Neural progenitor cell (in vitro differentiated cells): ENCODE measurements around the gene MKX. TPM values are rescaled to one million over a fixed set of nuclear protein-coding genes. Genes with fewer than 3 reads are reported as not detected.

Experiments used
- DNase-seq: peaks from one replicate; pipeline ENCODE4 v3.0.0-alpha.2; 2016; ENCODE audit warnings: low spot score
- H2AFZ ChIP-seq: fragments of 200-600 bp; sonication (generic); replicated peaks from 2 replicates; pipeline ENCODE4 v1.6.1; 2016; ENCODE audit warnings: antibody characterized with exemption
- H3F3A ChIP-seq: fragments of 200-600 bp; sonication (generic); 2 replicates; pipeline ENCODE4 v1.6.1; 2016; ENCODE audit warnings: antibody characterized with exemption, low read depth
- H3K27ac ChIP-seq: fragments of 200-600 bp; sonication (generic); 2 replicates; pipeline ENCODE4 v1.5.1; 2016; ENCODE audit warnings: mild to moderate bottlenecking
- H3K27me3 ChIP-seq: fragments of 200-600 bp; sonication (generic); 2 replicates; pipeline ENCODE4 v1.6.1; 2016; ENCODE audit warnings: mild to moderate bottlenecking, moderate library complexity
- H3K36me3 ChIP-seq: fragments of 200-600 bp; sonication (generic); 2 replicates; pipeline ENCODE4 v1.5.1; 2016
- H3K4me1 ChIP-seq: fragments of 200-600 bp; sonication (generic); 2 replicates; pipeline ENCODE4 v1.6.1; 2016; ENCODE audit warnings: mixed run types
- H3K4me2 ChIP-seq: fragments of 200-600 bp; sonication (generic); 2 replicates; pipeline ENCODE4 v1.6.1; 2016
- H3K4me3 ChIP-seq: fragments of 200-600 bp; sonication (generic); 2 replicates; pipeline ENCODE4 v1.5.1; 2016
- H3K79me2 ChIP-seq: fragments of 200-600 bp; sonication (generic); 2 replicates; pipeline ENCODE4 v1.6.1; 2016; ENCODE audit warnings: low read depth
- H3K9ac ChIP-seq: fragments of 200-600 bp; sonication (generic); 2 replicates; pipeline ENCODE4 v1.6.1; 2016
- H3K9me3 ChIP-seq: fragments of 200-600 bp; sonication (generic); 2 replicates; pipeline ENCODE4 v1.5.1; 2016; ENCODE audit warnings: low read depth
- H4K20me1 ChIP-seq: fragments of 200-600 bp; sonication (generic); 2 replicates; pipeline ENCODE4 v1.6.1; 2016; ENCODE audit warnings: low read depth
- H3K27ac Mint-ChIP-seq: 3 replicates; pipeline ENCODE4 v1.8.0; 2021; ENCODE audit warnings: mixed read lengths
- H3K27me3 Mint-ChIP-seq: 2 replicates; pipeline ENCODE4 v1.8.0; 2022; ENCODE audit warnings: low read depth, mild to moderate bottlenecking, inconsistent platforms, moderate library complexity, mixed read lengths; ENCODE audit not compliant: insufficient read depth
- H3K36me3 Mint-ChIP-seq: 3 replicates; pipeline ENCODE4 v1.8.0; 2021; ENCODE audit warnings: mixed read lengths
- H3K4me1 Mint-ChIP-seq: 3 replicates; pipeline ENCODE4 v1.8.0; 2021; ENCODE audit warnings: mixed read lengths
- H3K4me3 Mint-ChIP-seq: 3 replicates; pipeline ENCODE4 v1.8.0; 2021; ENCODE audit warnings: mild to moderate bottlenecking, moderate library complexity, mixed read lengths
- H3K9me3 Mint-ChIP-seq: 3 replicates; pipeline ENCODE4 v1.8.0; 2020; ENCODE audit warnings: mixed read lengths
- EZH2 ChIP-seq: fragments of 200-600 bp; sonication (generic); IDR thresholded peaks from 2 replicates; pipeline ENCODE4 v1.6.1; 2017; ENCODE audit warnings: antibody characterized with exemption, mild to moderate bottlenecking, moderate library complexity
- EZH2phosphoT487 ChIP-seq: fragments of 200-600 bp; sonication (generic); IDR thresholded peaks from 2 replicates; pipeline ENCODE4 v1.6.1; 2017; ENCODE audit warnings: antibody characterized with exemption
- total RNA-seq: library from RNA; depleted of rRNA; stranded (reverse); fragments of >200 nt; gene quantifications from 2 replicates; pipeline ENCODE4 v1.2.3, GENCODE V29; 2015; ENCODE audit warnings: low replicate concordance
- TF ChIP-seq, protein P1 (sequence below): fragments of 200-600 bp; sonication (generic); IDR thresholded peaks from 2 replicates; pipeline ENCODE4 v1.5.1; 2017; ENCODE audit warnings: antibody characterized with exemption, mild to moderate bottlenecking

The MKX gene
- total RNA-seq, 1 donor from 2014 or later, result not detected

DNA sequence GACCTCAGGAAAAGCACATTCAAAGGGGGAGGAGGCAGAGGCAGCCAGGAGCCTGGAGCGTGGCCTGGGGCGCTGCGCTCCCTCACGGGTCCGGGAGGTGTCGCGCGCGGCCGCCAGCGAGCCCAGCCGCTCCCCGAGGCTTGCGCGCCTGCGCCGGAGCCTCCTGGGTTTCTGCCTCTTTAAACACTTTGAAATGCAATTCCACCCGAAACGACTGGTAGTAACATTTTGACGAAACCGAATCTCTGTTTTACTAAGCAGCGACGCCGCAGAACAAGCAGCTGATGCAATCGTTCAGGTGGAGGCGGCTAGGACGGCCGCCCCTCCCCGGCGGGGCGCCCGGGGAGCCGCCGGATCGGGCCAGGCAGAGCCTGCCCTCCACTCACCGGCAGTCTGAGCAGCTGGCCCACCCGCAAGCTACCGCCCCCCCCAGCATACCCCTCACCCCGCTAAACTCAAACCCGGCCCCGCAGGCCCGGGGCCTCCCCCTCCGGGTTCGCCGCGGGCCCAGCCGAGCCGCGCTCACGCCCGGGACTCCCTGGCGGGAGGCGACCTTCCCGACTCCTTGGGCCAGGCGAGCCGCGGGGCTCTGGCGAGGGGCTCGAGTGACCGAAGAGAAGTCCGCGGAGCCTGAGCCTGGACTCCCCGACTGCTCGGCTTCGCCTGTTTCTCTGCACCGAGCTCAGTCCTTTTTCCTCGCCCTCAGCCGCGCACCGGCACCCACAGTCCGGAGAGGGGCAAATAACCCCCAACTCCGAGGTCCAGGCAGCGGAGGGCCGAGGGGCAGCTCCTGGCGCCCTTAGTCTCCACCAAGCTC, 3.2 kb downstream of the MKX start:
- no peak overlapping the region for H3K27ac ChIP-seq
- H3K4me2 ChIP-seq, result peak overlapping the region; percentile 90
- no peaks in the 10 kb centered on the region for H3K36me3 Mint-ChIP-seq
- peaks cover 100% of the 10 kb centered on the region for H3K27me3 ChIP-seq
- H3K4me3 ChIP-seq, result peak overlapping the region; percentile 79
- DNase-seq, result peak; percentile 92
- peaks cover 26% of the 10 kb centered on the region for H3K4me1 Mint-ChIP-seq
- H3K9me3 ChIP-seq, result no peaks in the 10 kb centered on the region
- no peaks in the 10 kb centered on the region for H3K79me2 ChIP-seq
- no peak overlapping the region for H3K27ac Mint-ChIP-seq
- no peak overlapping the region for H3K9ac ChIP-seq
- H3F3A ChIP-seq, result peaks cover 16% of the 10 kb centered on the region
- peak overlapping the region; percentile 97 for H2AFZ ChIP-seq
- H3K4me1 ChIP-seq, result peaks cover 30% of the 10 kb centered on the region
- peaks cover 2% of the 10 kb centered on the region for H3K9me3 Mint-ChIP-seq
- H3K4me3 Mint-ChIP-seq, result peak overlapping the region; percentile 87
- peaks cover 45% of the 10 kb centered on the region for H4K20me1 ChIP-seq
- no peak for TF ChIP-seq EZH2
- TF ChIP-seq, protein P1, sequence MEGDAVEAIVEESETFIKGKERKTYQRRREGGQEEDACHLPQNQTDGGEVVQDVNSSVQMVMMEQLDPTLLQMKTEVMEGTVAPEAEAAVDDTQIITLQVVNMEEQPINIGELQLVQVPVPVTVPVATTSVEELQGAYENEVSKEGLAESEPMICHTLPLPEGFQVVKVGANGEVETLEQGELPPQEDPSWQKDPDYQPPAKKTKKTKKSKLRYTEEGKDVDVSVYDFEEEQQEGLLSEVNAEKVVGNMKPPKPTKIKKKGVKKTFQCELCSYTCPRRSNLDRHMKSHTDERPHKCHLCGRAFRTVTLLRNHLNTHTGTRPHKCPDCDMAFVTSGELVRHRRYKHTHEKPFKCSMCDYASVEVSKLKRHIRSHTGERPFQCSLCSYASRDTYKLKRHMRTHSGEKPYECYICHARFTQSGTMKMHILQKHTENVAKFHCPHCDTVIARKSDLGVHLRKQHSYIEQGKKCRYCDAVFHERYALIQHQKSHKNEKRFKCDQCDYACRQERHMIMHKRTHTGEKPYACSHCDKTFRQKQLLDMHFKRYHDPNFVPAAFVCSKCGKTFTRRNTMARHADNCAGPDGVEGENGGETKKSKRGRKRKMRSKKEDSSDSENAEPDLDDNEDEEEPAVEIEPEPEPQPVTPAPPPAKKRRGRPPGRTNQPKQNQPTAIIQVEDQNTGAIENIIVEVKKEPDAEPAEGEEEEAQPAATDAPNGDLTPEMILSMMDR, result peak; percentile 70
- H3K27me3 Mint-ChIP-seq, result peaks cover 46% of the 10 kb centered on the region
- H3K36me3 ChIP-seq, result no peaks in the 10 kb centered on the region

DNA sequence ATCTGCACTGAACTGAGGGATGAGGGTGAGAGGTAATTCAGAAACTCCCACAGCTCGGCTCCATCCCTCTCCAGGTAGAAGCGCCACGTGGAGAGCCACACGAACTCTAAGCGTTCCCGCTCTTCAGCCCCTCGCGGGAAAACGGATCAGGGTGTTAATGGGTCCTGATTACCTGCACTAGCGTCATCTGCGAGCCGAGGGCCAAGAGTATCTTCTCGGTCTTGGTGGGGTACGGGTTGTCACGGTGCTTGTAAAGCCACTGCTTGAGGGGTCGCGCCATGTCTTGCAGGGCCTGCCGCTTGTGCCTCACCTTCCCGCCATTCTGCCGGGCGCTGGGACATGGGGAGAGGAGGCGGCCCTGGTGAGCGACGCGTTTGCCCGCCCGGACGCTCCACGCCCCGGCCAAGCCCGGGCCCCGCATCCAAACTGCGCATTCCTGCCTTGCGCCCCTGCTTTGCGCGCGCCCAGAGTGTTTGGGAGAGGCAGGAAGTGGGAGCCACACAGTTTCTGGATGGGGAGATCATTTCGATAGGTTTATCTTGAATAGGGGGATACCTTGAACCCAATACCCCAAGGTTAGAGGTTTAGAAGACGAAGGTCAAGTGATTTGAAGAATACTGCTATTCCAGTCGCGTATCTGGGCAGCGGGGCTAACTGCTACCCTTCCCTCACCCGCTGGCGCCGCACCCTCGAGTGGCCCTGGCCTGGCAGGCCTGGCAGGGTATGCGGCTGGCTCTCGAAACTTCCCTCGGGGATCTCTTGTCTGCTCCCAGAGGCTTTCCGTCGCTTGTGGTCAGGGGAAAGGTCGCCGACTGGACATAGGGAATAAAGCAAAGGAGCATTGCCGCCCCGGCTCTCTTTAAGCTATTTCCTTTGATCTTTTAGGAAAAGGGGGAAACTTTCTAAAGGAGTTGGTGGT, 4.2 kb downstream of the MKX start:
- Histone ChIP-seq H3K36me3 (no peaks in the 10 kb centered on the region), H3F3A (peaks cover 14% of the 10 kb centered on the region), H3K9ac (no peak overlapping the region), H2AFZ (peak overlapping the region; percentile 91), H3K9me3 (no peaks in the 10 kb centered on the region), H3K4me2 (peak overlapping the region; percentile 90), H3K4me1 (peaks cover 30% of the 10 kb centered on the region), H3K79me2 (no peaks in the 10 kb centered on the region), H4K20me1 (peaks cover 36% of the 10 kb centered on the region), H3K27me3 (peaks cover 100% of the 10 kb centered on the region), H3K27ac (no peak overlapping the region), H3K4me3 (peak overlapping the region; percentile 79)
- peak; percentile 51 for DNase-seq
- Mint-ChIP-seq H3K27ac (no peak overlapping the region), H3K4me3 (peak overlapping the region; percentile 87), H3K27me3 (peaks cover 36% of the 10 kb centered on the region), H3K9me3 (peaks cover 2% of the 10 kb centered on the region), H3K4me1 (peaks cover 19% of the 10 kb centered on the region), H3K36me3 (no peaks in the 10 kb centered on the region)
- TF ChIP-seq EZH2phosphoT487 (peak; percentile 85), EZH2 (peak; percentile 60)
- TF ChIP-seq, protein P1, result no peak

DNA sequence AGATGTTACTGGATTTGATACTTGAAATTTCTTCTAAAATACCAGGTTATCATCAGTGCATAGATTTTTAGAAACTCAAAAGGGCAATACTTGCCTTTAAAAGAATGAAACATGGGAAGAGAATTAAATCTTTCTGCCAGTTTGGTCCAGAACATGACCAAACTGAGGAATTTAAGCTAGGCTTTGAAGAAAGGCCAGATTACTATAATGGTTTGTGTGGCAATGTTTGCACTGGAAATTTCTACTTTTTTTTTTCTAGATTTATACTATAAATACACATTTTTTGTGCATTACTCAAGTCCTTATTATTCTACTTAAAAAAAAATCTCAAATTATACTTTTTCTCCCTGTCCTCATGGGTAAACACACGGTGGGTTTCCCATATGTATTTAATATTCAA, 9.2 kb downstream of the MKX start:
- Mint-ChIP-seq H3K27ac (no peak overlapping the region), H3K9me3 (no peaks in the 10 kb centered on the region), H3K36me3 (no peaks in the 10 kb centered on the region), H3K4me3 (no peak overlapping the region), H3K27me3 (peaks cover 6% of the 10 kb centered on the region), H3K4me1 (peaks cover 2% of the 10 kb centered on the region)
- Histone ChIP-seq H3K27ac (no peak overlapping the region), H3K79me2 (no peaks in the 10 kb centered on the region), H2AFZ (no peak overlapping the region), H3K9ac (no peak overlapping the region), H3K4me3 (no peak overlapping the region), H3K4me2 (no peak overlapping the region), H3K27me3 (peaks cover 62% of the 10 kb centered on the region), H3K4me1 (peaks cover 4% of the 10 kb centered on the region), H3F3A (peaks cover 1% of the 10 kb centered on the region), H3K36me3 (no peaks in the 10 kb centered on the region), H4K20me1 (no peaks in the 10 kb centered on the region), H3K9me3 (no peaks in the 10 kb centered on the region)
- DNase-seq, result no peak
- TF ChIP-seq EZH2phosphoT487, result no peak
- TF ChIP-seq, protein P1, result no peak
- no peak for TF ChIP-seq EZH2
